ENCODE measurements around the gene HGFAC.

Gene HGFAC

DNA sequence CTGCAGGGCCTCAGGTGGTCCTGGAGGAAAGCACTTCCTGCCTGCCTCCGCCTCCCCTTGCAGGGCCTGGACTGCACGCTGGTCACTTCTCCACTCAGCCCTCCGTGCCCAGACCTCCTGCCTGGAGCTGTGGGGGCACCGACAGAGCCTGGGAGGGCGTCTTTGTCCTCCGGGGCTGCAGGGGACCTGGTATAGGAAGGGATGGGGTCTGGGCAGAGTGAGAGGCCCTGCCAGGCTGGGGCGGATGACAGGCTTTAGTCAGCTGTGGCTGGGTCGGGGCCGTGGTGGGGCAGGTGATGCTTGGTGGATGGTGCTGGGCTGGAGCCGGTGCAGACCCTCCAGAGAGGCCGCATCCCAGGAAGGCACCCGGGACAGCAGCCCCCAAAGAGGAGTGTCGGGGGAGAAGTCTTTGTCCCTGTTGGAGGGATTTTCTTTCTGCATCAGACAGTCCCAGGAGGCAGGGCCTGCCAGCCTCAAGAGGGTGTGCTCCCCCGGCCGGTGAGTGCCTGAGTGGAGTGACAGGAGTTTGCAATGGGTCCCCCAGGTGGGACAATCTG, 22.7 kb downstream of the HGFAC start:
- DNase-seq: no peak

DNA sequence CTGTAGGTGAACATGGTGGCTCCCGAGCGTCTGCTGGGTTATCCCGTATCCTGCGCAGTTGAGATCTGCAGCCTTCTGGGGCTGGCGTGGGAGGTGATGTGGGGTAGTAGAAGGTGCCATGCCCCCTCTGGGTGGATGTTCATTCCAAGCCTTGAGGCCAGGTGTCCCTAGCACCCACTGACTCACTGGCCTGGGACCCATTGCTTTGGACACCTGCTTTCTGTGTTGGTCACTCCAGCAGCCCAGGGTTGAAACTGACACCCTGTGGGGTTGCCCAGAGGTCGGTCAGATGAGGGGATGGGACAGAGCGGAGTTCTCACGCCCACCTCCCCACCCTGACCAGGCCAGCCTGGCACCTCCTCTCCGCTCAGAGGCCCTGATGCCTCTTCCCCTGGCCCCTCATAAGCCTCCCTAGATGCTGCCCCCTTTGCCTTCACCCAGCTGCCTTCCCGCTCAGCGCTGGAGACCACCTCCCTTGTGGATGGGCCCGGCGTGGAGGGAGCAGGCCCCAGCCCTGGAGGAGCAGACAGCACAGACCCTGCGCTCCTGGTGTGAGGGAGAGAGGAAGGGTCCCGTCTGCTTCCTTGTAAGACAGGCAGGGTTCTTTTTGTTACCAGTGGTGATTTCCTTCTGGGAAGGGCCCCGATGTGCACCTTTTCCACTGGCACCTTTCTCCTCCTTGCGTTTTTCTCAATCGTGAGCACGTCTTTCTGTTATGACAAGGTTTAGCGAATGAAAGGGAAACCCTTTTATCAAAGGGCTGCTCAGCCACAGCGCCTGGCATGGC, 23.3 kb downstream of the HGFAC start:
- DNase-seq: no peak

DNA sequence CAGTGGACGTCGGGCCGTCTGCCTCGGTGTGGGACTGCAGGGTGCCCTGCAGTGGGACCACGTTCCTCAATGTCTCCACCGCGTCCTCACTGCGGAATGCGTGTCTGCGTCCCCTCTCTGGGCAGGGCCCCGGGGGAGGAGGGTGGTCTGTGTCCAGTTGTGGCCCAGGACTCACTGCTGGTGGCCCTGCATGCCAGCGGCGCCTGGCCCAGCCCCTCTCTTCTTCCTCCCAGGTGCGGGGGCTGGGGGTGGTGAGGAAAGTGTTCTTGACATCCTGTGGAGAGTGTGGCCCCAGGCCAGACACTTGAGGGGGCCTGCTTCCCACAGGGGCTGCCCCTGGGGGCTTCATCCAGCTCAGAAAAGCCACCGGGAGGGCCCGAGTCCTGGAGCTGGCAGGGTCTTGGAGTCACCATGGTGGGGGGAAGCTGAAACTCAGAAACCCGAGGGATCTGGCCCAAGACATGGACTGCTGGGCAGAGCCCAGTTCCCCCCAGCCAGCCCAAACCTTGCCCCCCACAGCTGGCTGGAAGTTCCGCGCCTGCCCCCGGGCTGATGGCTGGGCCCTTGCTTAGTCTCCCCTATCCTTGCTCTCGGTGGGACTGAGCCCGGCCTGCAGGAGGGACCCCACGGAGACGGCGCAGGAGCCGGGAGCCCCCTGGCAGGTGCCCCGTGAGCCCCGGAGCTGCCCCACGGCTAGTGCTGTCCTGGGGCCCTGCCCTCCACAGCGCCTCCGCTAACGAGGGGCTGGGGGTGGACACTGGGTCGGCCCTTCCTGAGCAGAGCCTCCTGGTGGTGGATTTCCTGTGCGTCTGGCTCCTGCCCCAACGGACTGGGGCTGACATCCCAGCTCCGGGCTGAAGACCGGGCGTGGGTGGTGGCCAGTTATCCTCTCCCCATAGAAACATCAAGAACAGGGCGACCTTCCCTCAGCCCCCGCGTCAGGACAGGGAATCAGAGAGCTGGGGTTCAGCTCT, 24.2 kb downstream of the HGFAC start:
- DNase-seq: no peak

DNA sequence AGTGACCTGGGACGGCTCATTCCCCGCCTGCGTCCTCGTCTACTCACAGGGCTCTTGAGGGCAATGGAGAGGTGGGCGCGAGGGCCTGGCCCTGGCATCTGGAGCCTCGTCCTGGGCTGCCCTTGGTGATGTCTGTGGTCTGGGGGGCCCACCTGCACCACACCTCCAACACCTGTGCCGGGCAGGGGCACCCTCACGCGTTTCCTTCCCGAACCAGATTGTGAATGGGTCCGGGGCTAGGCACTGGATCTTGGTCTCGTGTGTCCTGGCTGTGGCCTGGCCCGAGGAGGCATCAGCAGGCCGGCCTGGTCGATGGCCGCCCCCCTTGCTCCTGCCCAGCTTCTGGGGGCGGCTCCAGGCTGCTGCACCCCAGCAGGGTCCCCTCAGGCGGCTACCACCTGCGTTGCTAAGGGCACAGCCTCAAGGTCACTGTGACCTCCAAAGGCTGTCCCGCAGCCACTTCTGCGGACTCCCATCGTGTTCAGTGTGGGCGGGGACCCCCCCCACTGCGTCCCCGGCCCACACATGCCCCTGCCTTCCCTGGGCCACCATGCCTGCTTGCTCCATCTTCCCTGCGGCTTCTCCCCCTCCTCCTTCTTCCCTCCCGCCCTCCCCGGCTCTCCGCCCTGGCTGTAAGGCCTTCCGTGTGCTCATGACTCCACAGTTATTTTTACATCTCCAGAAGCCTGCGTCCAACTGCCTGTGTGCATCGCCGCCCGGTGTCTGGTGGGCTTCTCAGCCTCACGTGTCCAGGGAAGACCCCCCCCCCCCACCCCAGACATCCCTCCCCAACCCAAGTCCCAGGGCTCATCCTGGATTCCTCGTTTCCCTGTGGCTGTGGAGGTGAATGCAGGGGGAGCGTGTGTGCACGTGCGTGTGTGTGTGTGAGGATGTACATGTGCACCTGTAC, 25.2 kb downstream of the HGFAC start:
- DNase-seq: no peak

DNA sequence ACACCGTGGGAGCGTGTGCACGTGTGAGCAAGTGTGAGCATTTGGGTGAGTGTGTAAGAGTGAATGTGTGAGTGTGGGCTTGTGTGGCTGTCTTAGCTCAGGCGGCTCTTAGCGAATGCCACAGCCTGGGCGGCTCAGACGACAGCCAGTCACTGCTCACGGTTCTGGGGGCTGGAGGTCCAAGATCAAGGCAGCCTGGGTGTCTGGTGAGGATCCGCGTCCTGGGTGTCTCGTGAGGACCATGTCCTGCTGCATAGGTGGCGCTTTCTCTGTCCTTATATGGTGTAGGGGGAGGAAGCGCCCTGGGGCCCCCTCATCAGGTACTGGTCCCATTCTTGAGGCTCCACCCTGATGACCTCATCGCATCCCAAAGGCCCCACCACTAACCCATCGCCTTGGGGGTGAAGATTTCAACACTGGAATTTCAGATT, 25.8 kb downstream of the HGFAC start:
- no peak for DNase-seq

DNA sequence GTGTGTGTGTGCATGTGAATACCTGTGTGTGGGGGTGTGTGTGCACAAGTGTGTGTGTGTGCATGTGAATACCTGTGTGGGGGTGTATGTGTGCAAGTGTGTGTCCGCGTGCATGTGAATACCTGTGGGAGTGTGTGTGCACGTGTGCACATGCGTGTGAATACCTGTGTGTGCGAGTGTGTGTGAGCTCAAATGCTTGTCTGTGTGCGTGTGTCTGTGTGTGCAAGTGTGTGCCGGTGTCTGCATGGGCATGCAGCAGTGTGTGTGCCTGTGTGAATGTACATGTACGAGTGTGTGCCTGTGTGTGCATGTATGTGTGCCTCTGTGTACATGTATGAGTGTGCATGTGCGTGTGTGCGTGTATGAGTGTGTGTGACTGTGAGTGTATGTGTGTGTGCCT, 26.4 kb downstream of the HGFAC start:
- DNase-seq: no peak

DNA sequence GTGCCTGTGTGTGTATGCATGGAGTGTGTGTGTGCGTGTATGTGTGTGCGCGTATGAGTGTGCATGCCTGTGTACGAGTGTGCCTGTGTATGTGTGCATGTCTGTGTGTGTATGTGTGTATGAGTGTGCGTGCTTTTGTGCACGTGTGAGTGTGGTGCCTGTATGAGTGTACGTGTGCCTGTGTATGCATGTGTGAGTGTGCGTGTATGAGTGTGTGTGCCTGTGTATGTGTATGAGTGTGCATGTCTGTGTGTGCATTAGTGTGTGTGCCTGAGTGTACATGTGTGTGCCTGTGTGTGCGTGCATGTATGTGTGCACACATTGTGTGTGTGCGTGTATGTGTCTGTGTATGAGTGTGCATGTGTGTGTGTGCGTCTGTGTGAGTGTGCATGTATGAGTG, 27.0 kb downstream of the HGFAC start:
- DNase-seq: no peak

DNA sequence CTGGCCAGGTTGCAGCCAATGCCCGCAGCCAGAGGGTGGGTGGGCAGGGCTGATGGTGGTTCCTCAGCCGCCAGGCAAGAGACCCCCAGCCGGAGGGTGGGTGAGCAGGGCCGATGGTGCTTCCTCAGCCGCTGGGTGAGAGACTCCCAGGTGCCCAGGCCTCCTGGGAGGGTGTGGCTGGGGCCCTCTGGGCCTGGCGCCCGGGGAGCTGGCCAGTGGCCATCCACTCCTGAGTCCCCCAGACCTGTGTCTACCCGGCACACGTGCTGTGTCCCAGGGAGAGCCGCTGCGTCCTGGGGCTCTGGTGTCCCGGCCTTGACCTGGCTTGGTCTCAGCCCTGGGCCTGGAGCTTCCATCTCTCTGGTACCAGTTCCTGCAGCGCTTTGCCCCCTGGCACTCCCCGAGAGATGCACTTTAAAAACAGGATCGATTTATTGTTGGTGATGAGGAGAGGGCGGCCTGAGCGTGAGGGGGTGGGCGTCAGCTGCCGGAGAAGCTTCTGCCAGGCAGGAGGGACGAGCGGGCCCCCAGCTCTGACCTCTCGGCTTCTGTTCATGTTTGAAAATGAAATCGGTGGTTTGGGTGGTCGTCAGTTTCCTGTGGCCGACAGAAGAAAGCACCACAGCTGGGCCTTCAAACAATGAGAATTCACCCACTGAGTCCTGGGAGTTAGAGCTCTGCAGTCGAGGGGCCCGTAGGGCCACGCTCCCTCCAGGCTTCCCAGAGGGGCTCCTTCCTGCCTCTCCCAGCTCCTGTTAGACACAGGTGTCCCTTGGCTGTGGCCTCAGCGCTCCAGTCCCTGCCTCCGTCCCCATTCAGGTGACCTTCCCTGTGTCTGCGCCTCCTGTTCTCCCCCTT, 27.8 kb downstream of the HGFAC start:
- DNase-seq: no peak

DNA sequence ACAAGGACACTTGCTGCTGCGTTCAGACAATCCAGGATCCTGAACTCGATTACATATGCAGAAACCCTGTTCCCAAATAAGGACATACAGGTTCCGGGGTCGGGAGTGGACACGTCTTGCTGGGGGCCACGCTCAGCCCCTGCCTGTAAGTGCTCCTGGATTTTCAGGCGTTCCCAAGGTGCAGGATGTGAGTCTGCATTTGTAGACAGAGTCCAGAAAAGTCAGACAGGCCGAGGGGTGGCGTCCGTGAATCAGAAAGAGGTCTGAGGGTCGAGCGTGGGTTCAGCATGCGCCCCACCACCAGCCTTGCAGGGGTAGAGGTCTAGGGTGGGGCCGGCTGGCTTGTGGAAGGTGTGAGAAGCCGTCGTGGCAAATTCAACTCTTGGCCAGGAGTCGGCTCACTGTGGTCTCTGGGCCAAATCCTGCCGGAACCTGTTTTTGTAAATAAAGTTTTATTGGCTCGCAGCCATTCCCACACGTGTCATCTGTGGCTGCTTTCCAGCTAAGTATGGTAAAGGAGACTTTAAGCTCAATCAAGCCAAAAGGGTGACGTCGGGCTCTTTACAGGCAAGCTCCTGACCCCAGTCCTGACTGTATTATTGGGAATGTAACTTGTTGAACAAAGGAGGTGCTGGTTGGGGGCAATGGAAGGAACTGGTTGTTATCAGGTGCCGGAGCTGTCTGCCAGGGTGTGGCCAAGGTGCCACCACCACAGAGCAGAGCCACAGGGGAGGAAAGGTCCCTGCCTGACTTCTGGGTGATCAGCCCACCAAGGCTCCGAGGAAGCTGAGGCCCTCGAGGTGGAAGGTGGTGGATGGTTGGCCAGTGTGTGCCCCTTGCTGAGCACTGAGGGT, 28.7 kb downstream of the HGFAC start:
- no peak for DNase-seq

DNA sequence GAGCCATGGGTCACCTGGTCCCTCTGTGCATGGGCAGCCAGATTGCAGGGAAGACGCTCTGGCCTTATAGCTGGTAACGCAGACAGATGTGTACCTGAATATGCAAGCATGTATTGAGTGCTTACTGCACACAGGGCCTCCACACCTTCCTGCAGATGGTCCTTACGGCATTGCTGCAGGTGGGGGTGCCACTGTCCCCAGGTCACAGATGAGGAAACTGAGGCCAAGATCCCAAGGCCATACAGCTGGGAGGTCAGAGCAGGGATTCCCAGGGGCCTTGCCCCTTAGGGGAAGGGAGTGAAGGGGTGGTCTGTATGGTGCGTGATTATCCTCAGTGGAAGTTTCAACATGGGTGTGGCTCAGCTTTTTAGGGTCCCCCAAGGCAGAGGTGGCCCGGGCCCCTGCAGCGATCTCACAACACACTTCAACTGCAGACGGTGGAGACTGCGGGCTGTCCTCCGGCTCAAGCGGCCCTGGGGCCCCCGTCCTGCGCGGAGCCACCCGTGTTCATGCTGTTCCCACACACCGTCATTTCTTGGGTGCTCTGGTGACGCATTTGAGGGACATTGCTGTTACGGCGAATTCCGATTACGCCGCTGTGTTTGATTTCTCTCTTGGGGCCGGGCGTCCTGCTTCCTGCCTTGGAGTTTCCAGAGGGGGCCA, 29.5 kb downstream of the HGFAC start:
- DNase-seq: no peak

DNA sequence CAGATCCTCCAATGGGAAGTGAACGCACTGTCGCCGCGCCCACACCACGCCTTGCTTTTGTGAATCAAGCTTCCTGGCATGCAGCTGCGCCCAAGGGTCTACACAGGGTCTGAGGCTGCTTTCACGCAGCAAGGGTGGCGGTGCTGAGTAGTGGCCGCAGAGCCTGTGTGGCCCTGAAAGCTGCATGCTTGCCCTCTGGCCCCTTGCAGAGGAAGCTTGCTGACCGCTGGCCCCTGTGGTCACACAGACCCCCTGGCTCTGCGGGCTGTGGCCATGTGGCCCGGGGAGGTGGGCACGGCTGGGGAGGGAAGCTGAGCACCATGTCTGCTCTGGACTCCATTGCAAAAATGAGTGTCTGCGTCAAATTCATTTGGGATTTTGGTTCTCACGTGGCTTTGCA, 30.1 kb downstream of the HGFAC start:
- no peak for DNase-seq

DNA sequence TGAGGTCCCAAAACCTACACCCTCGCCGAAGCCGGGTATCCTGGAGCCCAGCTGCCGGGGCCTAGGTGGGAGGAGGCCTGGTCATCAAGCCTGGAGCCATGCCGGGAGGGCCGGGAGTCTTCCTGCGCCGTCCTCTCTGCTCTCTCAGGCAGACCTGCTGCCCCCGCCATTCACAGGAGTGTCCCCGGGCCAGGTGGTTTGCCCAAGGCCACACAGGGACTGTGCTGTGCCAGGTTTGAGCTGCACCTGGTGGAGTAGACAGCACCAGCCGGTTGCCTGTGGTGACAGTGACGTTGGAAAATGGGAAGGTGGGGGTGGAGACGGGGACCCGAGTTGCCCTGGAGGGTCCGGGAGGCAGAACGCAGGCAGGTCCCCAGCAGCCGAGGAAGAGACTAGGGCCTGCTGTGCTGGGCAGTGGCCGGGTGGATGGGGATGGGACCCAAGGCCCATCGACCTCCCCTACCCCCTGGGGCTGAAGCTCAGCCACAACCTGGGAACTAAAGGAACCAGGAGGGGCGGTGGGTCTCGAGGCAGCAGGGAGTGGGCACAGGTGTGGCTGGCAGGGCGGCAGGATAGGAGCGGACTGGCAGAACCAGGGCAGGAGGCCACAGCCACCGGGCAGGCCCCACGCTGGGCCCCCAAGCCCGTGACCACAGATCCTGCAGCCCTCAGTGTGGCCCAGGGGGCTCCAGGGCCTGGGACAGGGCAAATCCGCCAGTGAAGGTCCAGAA, 30.8 kb downstream of the HGFAC start:
- DNase-seq: no peak

DNA sequence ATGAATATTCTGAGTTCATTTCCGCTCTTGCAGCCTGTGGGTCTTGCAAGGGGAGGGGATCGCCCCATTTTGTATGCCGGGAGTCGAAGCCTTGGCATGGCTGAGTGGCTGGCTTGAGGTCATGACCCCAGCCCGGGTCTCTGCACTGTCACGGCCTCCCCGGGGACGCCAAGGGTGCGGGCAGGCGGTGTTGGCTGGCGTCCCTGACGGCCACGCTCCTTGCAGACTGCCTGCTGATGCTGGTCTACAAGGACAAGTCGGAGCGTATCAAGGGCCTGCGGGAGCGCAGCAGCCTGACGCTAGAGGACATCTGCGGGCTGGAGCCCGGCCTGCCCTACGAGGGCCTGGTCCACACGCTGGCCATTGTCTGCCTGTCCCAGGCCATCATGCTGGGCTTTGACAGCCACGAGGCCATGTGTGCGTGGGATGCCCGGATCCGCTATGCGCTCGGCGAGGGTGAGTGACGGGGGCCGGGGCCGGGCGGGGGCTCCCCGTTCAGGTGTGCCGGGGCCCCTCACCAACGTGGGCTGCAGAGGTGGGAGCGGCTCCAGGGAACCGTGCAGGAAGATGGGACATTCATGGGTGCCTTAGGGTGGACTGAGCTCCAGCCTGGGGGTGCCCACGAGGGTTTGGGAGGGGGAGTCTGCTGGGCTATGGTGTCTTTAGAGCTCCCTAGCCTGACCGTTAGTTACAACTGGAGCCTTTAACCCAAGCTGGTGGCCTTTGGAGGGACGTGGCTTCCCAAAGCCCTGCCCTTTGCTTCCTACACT, 31.6 kb downstream of the HGFAC start:
- no peak for DNase-seq

DNA sequence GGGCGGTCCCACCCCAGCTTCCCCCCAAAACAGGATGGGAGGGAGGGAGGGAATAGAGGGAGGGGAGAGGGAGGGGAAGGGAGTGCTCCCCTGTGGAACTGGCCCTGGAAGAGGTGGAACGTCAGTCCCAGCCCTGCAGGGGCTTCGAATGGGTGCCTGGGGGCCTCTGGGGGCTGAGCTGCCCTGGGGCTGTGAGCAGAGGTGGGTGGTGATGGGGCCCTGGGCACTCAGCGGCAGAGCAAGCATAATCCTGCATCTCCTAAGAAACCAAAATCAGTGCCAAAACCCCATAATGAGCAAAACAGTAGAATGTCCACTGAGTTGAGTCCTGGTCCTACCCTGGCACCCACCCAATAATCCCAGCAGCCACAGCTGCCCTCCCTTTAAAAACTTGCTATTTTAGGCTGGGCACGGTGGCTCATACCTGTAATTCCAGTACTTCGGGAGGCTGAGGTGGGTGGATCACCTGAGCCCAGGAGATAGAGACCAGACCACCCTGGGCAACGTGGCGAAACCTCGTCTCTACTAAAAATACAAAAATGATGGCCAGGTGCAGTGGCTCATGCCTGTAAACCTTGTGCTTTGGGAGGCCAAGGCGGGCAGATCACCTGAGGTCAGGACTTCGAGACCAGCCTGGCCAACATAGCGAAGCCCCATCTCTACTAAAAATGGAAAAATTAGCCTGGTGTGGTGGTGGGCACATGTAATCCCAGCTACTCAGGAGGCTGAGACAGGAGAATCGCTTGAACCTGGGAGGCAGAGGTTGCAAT, 32.4 kb downstream of the HGFAC start:
- DNase-seq: no peak

DNA sequence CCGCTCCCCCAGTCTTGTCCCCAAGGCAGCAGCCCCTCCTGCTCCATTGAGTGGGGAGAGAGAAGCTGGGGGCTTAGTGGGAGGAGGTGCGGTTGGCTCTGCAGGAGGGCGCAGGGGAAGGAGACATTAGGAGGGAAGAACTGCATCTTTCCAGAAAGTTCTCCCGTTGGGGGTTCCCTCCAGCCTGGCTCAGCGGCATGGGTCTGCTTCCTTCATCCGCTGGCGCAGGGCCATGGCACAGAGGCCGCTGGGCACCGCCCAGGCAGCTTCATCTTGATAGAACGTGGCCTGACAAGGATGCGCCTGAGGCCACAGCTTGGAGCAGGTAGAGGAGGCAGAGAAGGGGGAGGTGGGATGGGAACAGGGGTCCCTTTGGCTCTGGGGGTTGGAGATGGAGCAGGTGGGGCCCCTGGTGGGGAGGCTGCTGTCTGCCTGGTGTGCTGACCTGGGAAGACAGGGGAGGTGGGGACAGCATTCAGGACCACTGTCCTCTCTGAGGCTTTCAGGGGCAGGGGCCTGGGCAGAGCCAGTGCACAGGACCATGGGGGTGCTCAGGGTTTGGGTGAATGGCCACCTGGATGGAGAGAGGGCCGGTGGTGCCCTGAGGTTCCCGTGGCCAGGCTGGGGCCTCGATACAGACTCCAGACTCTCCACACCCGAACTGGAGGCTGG, 33.4 kb downstream of the HGFAC start:
- no peak for DNase-seq

DNA sequence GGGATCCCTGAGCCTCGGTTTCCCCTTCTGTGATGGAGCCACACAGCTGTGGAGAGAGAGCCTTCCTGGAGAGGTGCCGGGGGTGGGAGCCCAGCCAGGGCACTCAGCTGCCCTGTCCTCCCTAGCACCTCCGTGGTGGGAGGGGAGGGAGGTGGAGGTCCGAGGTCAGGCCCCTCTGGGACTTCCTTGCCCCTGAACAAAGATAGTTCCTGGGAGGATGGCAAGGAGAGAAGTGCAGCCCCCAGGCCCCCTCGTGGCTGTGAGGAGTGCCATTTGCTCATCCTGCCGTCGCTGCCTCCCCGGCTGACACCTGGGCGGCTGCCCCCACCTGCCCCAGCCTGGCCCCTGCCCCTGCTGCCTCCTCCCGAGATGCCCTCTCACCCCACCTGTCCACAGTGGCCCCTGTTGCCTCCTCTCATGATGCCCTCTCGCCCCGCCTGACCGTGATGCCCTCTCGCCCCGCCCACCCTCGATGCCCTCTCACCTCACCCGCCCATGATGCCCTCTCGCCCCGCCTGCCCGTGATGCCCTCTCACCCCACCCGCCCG, 34.0 kb downstream of the HGFAC start:
- DNase-seq: no peak

DNA sequence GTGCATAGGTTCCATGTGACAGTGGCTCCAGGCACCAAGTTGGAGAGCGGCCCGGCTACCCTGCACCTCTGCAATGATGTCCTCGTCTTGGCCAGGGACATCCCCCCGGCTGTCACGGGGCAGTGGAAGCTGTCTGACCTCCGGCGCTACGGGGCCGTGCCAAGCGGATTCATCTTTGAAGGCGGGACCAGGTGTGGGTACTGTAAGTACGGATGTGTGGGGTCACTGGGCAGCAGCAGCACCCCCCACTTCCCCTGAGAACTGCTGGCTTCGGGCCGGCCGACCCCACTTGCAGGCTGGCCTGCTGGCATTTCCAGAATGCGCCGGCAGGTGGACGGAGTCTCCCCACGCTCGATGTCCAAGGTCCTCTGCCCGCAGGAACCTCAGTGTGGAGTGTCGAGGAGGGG, 34.6 kb downstream of the HGFAC start:
- DNase-seq: no peak
